ENCODE data around the gene HIVEP3.

Gene HIVEP3

GRCh38 chr1:41547781-41548560 is 370.8 kb downstream of the HIVEP3 start:
- H3K27me3 ChIP-seq (ENCODE audit: insufficient read depth, low read length, poor library complexity, severe bottlenecking): no peaks in the 10 kb centered on the region
- no peaks in the 10 kb centered on the region for H3K79me2 ChIP-seq (ENCODE audit: insufficient read depth, low read length)
- H3K4me1 ChIP-seq (ENCODE audit: insufficient read depth, low read length, poor library complexity, severe bottlenecking): no peaks in the 10 kb centered on the region
- H3K4me3 ChIP-seq (ENCODE audit: low read length, poor library complexity, severe bottlenecking): no peak overlapping the region
- no peak overlapping the region for H3K4me2 ChIP-seq (ENCODE audit: low read depth, low read length, poor library complexity, severe bottlenecking)
- no peak overlapping the region for H2AFZ ChIP-seq (ENCODE audit: low read length)
- H3F3A ChIP-seq (ENCODE audit: low read depth): no peaks in the 10 kb centered on the region
- no peak overlapping the region for H3K9ac ChIP-seq (ENCODE audit: low read depth, low read length, poor library complexity, severe bottlenecking)
- no peaks in the 10 kb centered on the region for H3K9me2 ChIP-seq (replicated peaks; ENCODE audit: low read depth, low read length)
- no peak for TF ChIP-seq CTCF (conservative IDR thresholded peaks at IDR 0.05; ENCODE audit: low read length)
- no peak for TF ChIP-seq EZH2phosphoT487 (IDR thresholded peaks at IDR 0.05; ENCODE audit: borderline replicate concordance)
- no peaks in the 10 kb centered on the region for H3K36me3 ChIP-seq (ENCODE audit: insufficient read depth, low read length)
- H4K20me1 ChIP-seq (ENCODE audit: insufficient read depth, low read length, poor library complexity, severe bottlenecking): no peaks in the 10 kb centered on the region
- H3K9me3 ChIP-seq (ENCODE audit: insufficient read depth, low read depth, low read length): no peaks in the 10 kb centered on the region

GRCh38 chr1:41547336-41547735 is 371.4 kb downstream of the HIVEP3 start:
- Histone ChIP-seq H3K9me3 (ENCODE audit: insufficient read depth, low read depth, low read length) (no peaks in the 10 kb centered on the region), H4K20me1 (ENCODE audit: insufficient read depth, low read length, poor library complexity, severe bottlenecking) (no peaks in the 10 kb centered on the region), H3K36me3 (ENCODE audit: insufficient read depth, low read length) (no peaks in the 10 kb centered on the region), H3K79me2 (ENCODE audit: insufficient read depth, low read length) (no peaks in the 10 kb centered on the region), H3K27me3 (ENCODE audit: insufficient read depth, low read length, poor library complexity, severe bottlenecking) (no peaks in the 10 kb centered on the region), H3K9ac (ENCODE audit: low read depth, low read length, poor library complexity, severe bottlenecking) (no peak overlapping the region), H3K4me1 (ENCODE audit: insufficient read depth, low read length, poor library complexity, severe bottlenecking) (no peaks in the 10 kb centered on the region), H3K4me3 (ENCODE audit: low read length, poor library complexity, severe bottlenecking) (no peak overlapping the region), H2AFZ (ENCODE audit: low read length) (no peak overlapping the region), H3F3A (ENCODE audit: low read depth) (no peaks in the 10 kb centered on the region), H3K9me2 (replicated peaks; ENCODE audit: low read depth, low read length) (no peaks in the 10 kb centered on the region), H3K4me2 (ENCODE audit: low read depth, low read length, poor library complexity, severe bottlenecking) (no peak overlapping the region)
- TF ChIP-seq EZH2phosphoT487 (IDR thresholded peaks at IDR 0.05; ENCODE audit: borderline replicate concordance) (no peak), CTCF (conservative IDR thresholded peaks at IDR 0.05; ENCODE audit: low read length) (no peak)

- no peaks in the 10 kb centered on the region for H3K79me2 ChIP-seq (ENCODE audit: insufficient read depth, low read length)
- no peaks in the 10 kb centered on the region for H3K4me1 ChIP-seq (ENCODE audit: insufficient read depth, low read length, poor library complexity, severe bottlenecking)
- no peaks in the 10 kb centered on the region for H3K27me3 ChIP-seq (ENCODE audit: insufficient read depth, low read length, poor library complexity, severe bottlenecking)
- no peaks in the 10 kb centered on the region for H3K36me3 ChIP-seq (ENCODE audit: insufficient read depth, low read length)
- TF ChIP-seq EZH2phosphoT487 (IDR thresholded peaks at IDR 0.05; ENCODE audit: borderline replicate concordance): no peak
- TF ChIP-seq CTCF (conservative IDR thresholded peaks at IDR 0.05; ENCODE audit: low read length): no peak
- H3K9me2 ChIP-seq (replicated peaks; ENCODE audit: low read depth, low read length): no peaks in the 10 kb centered on the region
- H3K4me3 ChIP-seq (ENCODE audit: low read length, poor library complexity, severe bottlenecking): no peak overlapping the region
- no peak overlapping the region for H3K9ac ChIP-seq (ENCODE audit: low read depth, low read length, poor library complexity, severe bottlenecking)
- no peaks in the 10 kb centered on the region for H3F3A ChIP-seq (ENCODE audit: low read depth)
- H4K20me1 ChIP-seq (ENCODE audit: insufficient read depth, low read length, poor library complexity, severe bottlenecking): no peaks in the 10 kb centered on the region
- no peak overlapping the region for H3K4me2 ChIP-seq (ENCODE audit: low read depth, low read length, poor library complexity, severe bottlenecking)
- H2AFZ ChIP-seq (ENCODE audit: low read length): no peak overlapping the region
- H3K9me3 ChIP-seq (ENCODE audit: insufficient read depth, low read depth, low read length): no peaks in the 10 kb centered on the region
Measured at GRCh38 chr1:41546833-41547135, 371.9 kb downstream of the HIVEP3 start.

Measured in Loucy (cell line).